GM21529 (cell line): ENCODE results near the gene DGKE.
A peak's percentile ranks its signal among the peaks of the same experiment; 100 is the strongest.

Experiments
- ATAC-seq: cut with Tn5 transposase; IDR thresholded peaks from one replicate; pipeline ENCODE4 v1.9.1; 2021; ENCODE audit not compliant: unreplicated experiment

DGKE gene

GRCh38 chr17:56913000-56913311 is 79.0 kb downstream of the DGKE start:
- ATAC-seq: no peak

- peak; percentile 34 for ATAC-seq
Measured at GRCh38 chr17:56913353-56913866, 79.5 kb downstream of the DGKE start.

- ATAC-seq: peak; percentile 65
Measured at GRCh38 chr17:56913867-56914580, 80.1 kb downstream of the DGKE start, which contains the start of gene TRIM25. TSS of gene TRIM25 (minus strand) at chr17:56914049. CDS start at chr17:56913988, 61 bp downstream.

- ATAC-seq: no peak
Measured at GRCh38 chr17:56914581-56915273, 80.8 kb downstream of the DGKE start.

- no peak for ATAC-seq
Measured at GRCh38 chr17:56917559-56918296, 83.8 kb downstream of the DGKE start.

- no peak for ATAC-seq
Measured at GRCh38 chr17:56918916-56919315, 85.0 kb downstream of the DGKE start.
